HG03439 (cell line): ENCODE results near the gene IRF9.

Experiments used
- ATAC-seq: cut with Tn5 transposase; IDR thresholded peaks from one replicate; pipeline ENCODE4 v1.9.1; 2021; ENCODE audit warnings: mild to moderate bottlenecking, moderate library complexity; ENCODE audit not compliant: unreplicated experiment

IRF9 gene

GRCh38 chr14:24160850-24161804 lies at the start of gene IRF9:
Gene IRF9, plus strand, starts transcription at chr14:24161265. Its CDS starts 880 bp downstream, at chr14:24162145.
- ATAC-seq = peak; percentile 72

GRCh38 chr14:24113379-24113800 lies 47.7 kb upstream of the IRF9 start:
- no peak for ATAC-seq

GRCh38 chr14:24113801-24114531 lies 47.1 kb upstream of the IRF9 start:
- peak; percentile 33 for ATAC-seq

GRCh38 chr14:24114532-24115421 lies 46.3 kb upstream of the IRF9 start, which contains the start of the genes DCAF11 and NRL:
Gene DCAF11, plus strand, starts transcription at chr14:24114777. Its CDS starts 818 bp downstream, at chr14:24115595.
Gene NRL, minus strand, starts transcription at chr14:24114949. Its CDS starts 32,101 bp downstream, at chr14:24082848.
- peak; percentile 80 for ATAC-seq

- ATAC-seq = no peak
Observed at GRCh38 chr14:24115422-24116127, 45.5 kb upstream of the IRF9 start.

GRCh38 chr14:24116128-24116814 lies 44.8 kb upstream of the IRF9 start:
- no peak for ATAC-seq

GRCh38 chr14:24117179-24117578 lies 43.9 kb upstream of the IRF9 start:
- ATAC-seq = no peak

GRCh38 chr14:24119691-24120090 lies 41.4 kb upstream of the IRF9 start:
- ATAC-seq = no peak

GRCh38 chr14:24121210-24121609 lies 39.9 kb upstream of the IRF9 start:
- no peak for ATAC-seq

- no peak for ATAC-seq
Observed at GRCh38 chr14:24122416-24122815, 38.6 kb upstream of the IRF9 start.

GRCh38 chr14:24122898-24123297 lies 38.2 kb upstream of the IRF9 start:
- ATAC-seq = no peak

GRCh38 chr14:24123424-24124417 lies 37.3 kb upstream of the IRF9 start:
- ATAC-seq = no peak

- no peak for ATAC-seq
Observed at GRCh38 chr14:24126939-24127338, 34.1 kb upstream of the IRF9 start.

- ATAC-seq = no peak
Observed at GRCh38 chr14:24127673-24128072, 33.4 kb upstream of the IRF9 start.

GRCh38 chr14:24129410-24129998 lies 31.6 kb upstream of the IRF9 start:
- ATAC-seq = no peak

- no peak for ATAC-seq
Observed at GRCh38 chr14:24130380-24130716, 30.7 kb upstream of the IRF9 start, which contains the start of gene FITM1. Gene FITM1, plus strand, starts transcription at chr14:24130659. Its CDS starts 905 bp downstream, at chr14:24131564.

GRCh38 chr14:24130717-24131548 lies 30.1 kb upstream of the IRF9 start:
- ATAC-seq = no peak
